ENCODE data around the gene NOC4L. TPM values are rescaled to one million over a fixed set of nuclear protein-coding genes. Genes with fewer than 3 reads are reported as not detected.
"Not testable (repeated sequence)": the region's sequence is repeated elsewhere in the genome, so short reads cannot be mapped to it uniquely, and the experiment has no call there.

NOC4L gene
- total RNA-seq, 1 donor from 2014 or later: 10.0 TPM

GRCh38 chr12:132132609-132133430 is 11.4 kb upstream of the NOC4L start:
- no peak for DNase-seq (ENCODE audit: low read depth)
- Histone ChIP-seq H3K27me3 (ENCODE audit: control insufficient read depth, insufficient read depth, low read length) (no peaks in the 10 kb centered on the region), H3K36me3 (ENCODE audit: control insufficient read depth, insufficient read depth, low read length) (no peaks in the 10 kb centered on the region), H3K4me3 (ENCODE audit: low read depth, low read length) (no peak overlapping the region)
- FAIRE-seq: no peak
- no peak for TF ChIP-seq CTCF (IDR thresholded peaks at IDR 0.05; ENCODE audit: insufficient read depth, low read length, severe bottlenecking)

- DNase-seq (ENCODE audit: low read depth): no peak
- Histone ChIP-seq H3K27me3 (ENCODE audit: control insufficient read depth, insufficient read depth, low read length) (no peaks in the 10 kb centered on the region), H3K4me3 (ENCODE audit: low read depth, low read length) (no peak overlapping the region), H3K36me3 (ENCODE audit: control insufficient read depth, insufficient read depth, low read length) (peaks cover 3% of the 10 kb centered on the region)
- TF ChIP-seq CTCF (IDR thresholded peaks at IDR 0.05; ENCODE audit: insufficient read depth, low read length, severe bottlenecking): no peak
- no peak for FAIRE-seq
These were observed 10.2 kb upstream of the NOC4L start for GRCh38 chr12:132133952-132134652.

DNA sequence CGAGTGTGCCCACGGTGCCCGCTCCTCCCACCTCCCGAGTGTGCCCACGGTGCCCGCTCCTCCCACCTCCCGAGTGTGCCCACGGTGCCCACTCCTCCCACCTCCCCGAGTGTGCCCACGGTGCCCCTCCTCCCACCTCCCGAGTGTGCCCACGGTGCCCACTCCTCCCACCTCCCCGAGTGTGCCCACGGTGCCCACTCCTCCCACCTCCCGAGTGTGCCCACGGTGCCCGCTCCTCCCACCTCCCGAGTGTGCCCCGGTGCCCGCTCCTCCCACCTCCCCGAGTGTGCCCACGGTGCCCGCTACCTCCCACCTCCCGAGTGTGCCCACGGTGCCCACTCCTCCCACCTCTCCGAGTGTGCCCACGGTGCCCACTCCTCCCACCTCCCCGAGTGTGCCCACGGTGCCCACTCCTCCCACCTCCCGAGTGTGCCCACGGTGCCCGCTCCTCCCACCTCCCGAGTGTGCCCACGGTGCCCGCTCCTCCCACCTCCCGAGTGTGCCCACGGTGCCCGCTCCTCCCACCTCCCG is 9.5 kb upstream of the NOC4L start:
- not testable (repeated sequence) for DNase-seq (ENCODE audit: low read depth); H3K4me3 ChIP-seq (ENCODE audit: low read depth, low read length); H3K27me3 ChIP-seq (ENCODE audit: control insufficient read depth, insufficient read depth, low read length); FAIRE-seq; H3K36me3 ChIP-seq (ENCODE audit: control insufficient read depth, insufficient read depth, low read length)

GRCh38 chr12:132136226-132136625 is 8.0 kb upstream of the NOC4L start:
- H3K4me3 ChIP-seq (ENCODE audit: low read depth, low read length); FAIRE-seq; DNase-seq (ENCODE audit: low read depth); H3K27me3 ChIP-seq (ENCODE audit: control insufficient read depth, insufficient read depth, low read length): not testable (repeated sequence)
- H3K36me3 ChIP-seq (ENCODE audit: control insufficient read depth, insufficient read depth, low read length): peaks cover 19% of the 10 kb centered on the region

GRCh38 chr12:132137483-132138125 is 6.7 kb upstream of the NOC4L start:
- no peak for TF ChIP-seq CTCF (IDR thresholded peaks at IDR 0.05; ENCODE audit: insufficient read depth, low read length, severe bottlenecking)
- no peaks in the 10 kb centered on the region for H3K27me3 ChIP-seq (ENCODE audit: control insufficient read depth, insufficient read depth, low read length)
- H3K36me3 ChIP-seq (ENCODE audit: control insufficient read depth, insufficient read depth, low read length): peaks cover 31% of the 10 kb centered on the region
- no peak overlapping the region for H3K4me3 ChIP-seq (ENCODE audit: low read depth, low read length)
- no peak for FAIRE-seq
- no peak for DNase-seq (ENCODE audit: low read depth)

GRCh38 chr12:132138941-132139871 is 5.1 kb upstream of the NOC4L start:
- FAIRE-seq (no peak), DNase-seq (ENCODE audit: low read depth) (no peak)
- Histone ChIP-seq H3K36me3 (ENCODE audit: control insufficient read depth, insufficient read depth, low read length) (peaks cover 31% of the 10 kb centered on the region), H3K4me3 (ENCODE audit: low read depth, low read length) (no peak overlapping the region), H3K27me3 (ENCODE audit: control insufficient read depth, insufficient read depth, low read length) (no peaks in the 10 kb centered on the region)
- no peak for TF ChIP-seq CTCF (IDR thresholded peaks at IDR 0.05; ENCODE audit: insufficient read depth, low read length, severe bottlenecking)
